ENCODE results near the gene ANXA5.

- TF ChIP-seq CTCF (IDR thresholded peaks at IDR 0.05) (no peak), POLR2A (IDR thresholded peaks at IDR 0.05) (no peak)
Observed at GRCh38 chr4:121686255-121686654, 10.5 kb downstream of the ANXA5 start.
